ENCODE data around the gene SMIM5.

SMIM5 gene

GRCh38 chr17:75667825-75668224, 34.6 kb downstream of the SMIM5 start:
- no peak for DNase-seq (ENCODE audit: low read depth)

- no peak for DNase-seq (ENCODE audit: low read depth)
Measured at GRCh38 chr17:75668489-75668888, 35.3 kb downstream of the SMIM5 start.

- no peak for DNase-seq (ENCODE audit: low read depth)
Measured at GRCh38 chr17:75670868-75671267, 37.6 kb downstream of the SMIM5 start.

GRCh38 chr17:75672011-75672410, 38.8 kb downstream of the SMIM5 start:
- DNase-seq (ENCODE audit: low read depth), result no peak

- no peak for DNase-seq (ENCODE audit: low read depth)
Measured at GRCh38 chr17:75673487-75673886, 40.3 kb downstream of the SMIM5 start.

- no peak for DNase-seq (ENCODE audit: low read depth)
Measured at GRCh38 chr17:75676461-75676860, 43.2 kb downstream of the SMIM5 start.

GRCh38 chr17:75679706-75680211, 46.5 kb downstream of the SMIM5 start:
- DNase-seq (ENCODE audit: low read depth), result no peak

GRCh38 chr17:75680431-75680830, 47.2 kb downstream of the SMIM5 start:
- DNase-seq (ENCODE audit: low read depth), result no peak

- no peak for DNase-seq (ENCODE audit: low read depth)
Measured at GRCh38 chr17:75681289-75681688, 48.1 kb downstream of the SMIM5 start.

- DNase-seq (ENCODE audit: low read depth), result no peak
Measured at GRCh38 chr17:75683583-75683982, 50.3 kb downstream of the SMIM5 start.

- no peak for DNase-seq (ENCODE audit: low read depth)
Measured at GRCh38 chr17:75684249-75684648, 51.0 kb downstream of the SMIM5 start.

- DNase-seq (ENCODE audit: low read depth), result no peak
Measured at GRCh38 chr17:75684924-75685323, 51.7 kb downstream of the SMIM5 start.

- no peak for DNase-seq (ENCODE audit: low read depth)
Measured at GRCh38 chr17:75685499-75685898, 52.3 kb downstream of the SMIM5 start.

GRCh38 chr17:75688209-75688825, 55.1 kb downstream of the SMIM5 start:
- no peak for DNase-seq (ENCODE audit: low read depth)

- DNase-seq (ENCODE audit: low read depth), result no peak
Measured at GRCh38 chr17:75689441-75689873, 56.2 kb downstream of the SMIM5 start.
